ENCODE data around the gene DENND1A. TPM values are rescaled to one million over a fixed set of nuclear protein-coding genes. Genes with fewer than 3 reads are reported as not detected.

The DENND1A gene
- total and polyA plus RNA-seq, 2 of the 13 experiments (the other 11 are each of a cell fraction or from before 2014, with no cell fraction given): 14.8 to 30.1 TPM

DNA sequence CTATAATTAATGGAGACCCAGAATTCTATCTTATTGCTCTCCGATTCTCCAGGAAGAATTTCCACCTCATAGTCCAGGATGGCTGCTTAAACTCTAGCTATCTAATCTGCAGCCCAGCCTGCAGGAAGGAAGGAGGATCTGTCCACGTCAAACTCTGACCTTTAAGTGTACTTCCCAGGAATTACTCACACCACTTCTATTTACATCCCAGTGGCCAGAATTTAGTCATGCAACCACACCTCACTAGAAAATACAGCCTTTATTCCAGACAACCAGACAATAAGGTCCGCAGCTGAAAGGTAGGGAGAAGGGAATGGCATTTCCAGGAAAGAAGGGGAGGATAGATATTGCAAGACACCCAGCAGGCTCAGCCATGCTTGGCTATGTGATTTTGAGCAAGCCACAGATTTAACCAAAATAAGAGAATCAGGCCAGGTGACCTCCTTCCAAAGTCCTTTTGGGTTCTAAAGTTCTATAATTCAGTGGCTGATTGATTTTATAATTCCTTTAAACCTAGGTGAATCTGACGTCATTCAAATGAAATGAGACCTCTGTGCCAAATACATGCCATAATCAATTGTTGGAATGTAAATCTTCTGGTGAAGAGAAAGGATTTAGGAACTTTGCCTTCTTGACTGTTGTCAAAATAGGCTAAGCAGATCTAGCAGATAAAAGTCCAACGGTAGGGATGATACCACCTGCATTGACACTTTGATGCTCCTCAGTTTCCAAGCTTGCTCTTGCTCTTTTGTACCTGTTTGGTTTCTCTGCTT lies 3.7 kb upstream of the DENND1A start (continued):
- 0 out of 2 replicates have a peak, but pooled peaks have one; percentile 39 for TF ChIP-seq MIER2 (CRISPR knock-in tag; IDR thresholded peaks at IDR 0.05)

DNA sequence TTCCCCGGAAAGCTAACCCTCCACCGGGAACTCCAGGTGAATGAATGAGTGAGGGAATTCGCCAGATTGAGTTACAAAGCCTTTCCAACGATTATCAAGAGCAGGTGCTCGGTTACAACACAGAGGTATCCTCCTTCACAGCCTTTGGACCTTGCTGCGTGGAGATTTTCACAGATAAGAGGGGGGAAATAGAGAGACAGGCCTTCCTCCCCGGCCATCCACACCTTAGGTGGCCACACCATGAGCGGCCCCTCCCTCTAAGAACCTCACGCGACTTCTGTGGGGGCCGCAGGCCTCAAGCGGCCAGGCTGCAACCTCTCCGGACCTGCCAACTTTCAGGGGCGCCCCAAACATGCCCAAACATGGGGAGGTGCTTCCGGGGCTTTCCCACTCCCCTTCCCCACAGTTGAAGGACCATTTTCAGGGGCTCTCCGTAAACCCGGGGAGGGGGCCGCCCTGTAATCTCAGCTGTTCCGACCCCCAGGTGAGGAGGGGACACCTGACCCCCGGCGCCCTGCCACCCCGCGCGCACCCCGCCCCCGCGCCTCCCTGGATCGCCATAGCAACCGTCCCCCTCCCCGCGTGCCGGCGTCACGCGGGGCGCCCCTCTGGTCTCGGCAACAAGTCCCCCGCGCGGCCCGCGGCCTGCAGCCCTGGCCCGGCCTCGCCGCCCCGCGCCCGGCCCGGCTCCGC lies 603 bp downstream of the DENND1A start:
- peak overlapping the region; percentile 65 to 83 (median 75) for H3K4me3 ChIP-seq (replicated peaks in 1 of 3; ENCODE audit: insufficient read depth in 1 of 3, low read depth in 2 of 3, low read length in 3 of 3)
- no TSS peak for BruUV-seq (replicated peaks)
- no peak for FAIRE-seq
- no peaks in the 10 kb centered on the region for H3K9me3 ChIP-seq (ENCODE audit: low read length)
- in situ Hi-C loops (cut with HindIII; ENCODE audit: extremely low pct_ligation_motif_present, low pct_unique_long_range_greater_than_20kb): no loop called here
- intact Hi-C loops (cut with micrococcal nuclease; ENCODE audit: unreplicated experiment): loop anchor here (2.0 to 10.0 kb wide), 2 partner anchors 69 to 185 kb away; no protein-coding TSS in a partner anchor
- ChIA-PET POLR2A (interaction anchor here (1.5 kb wide), 1 partner anchor 187 kb away, joined by 3 read pairs; no protein-coding TSS in a partner anchor), CTCF (ENCODE audit: low intra/inter-chr PET ratio, low total read pairs) (no interaction called here)
- peak overlapping the region; percentile 82 for H3K27ac ChIP-seq (ENCODE audit: extremely low read length, insufficient read depth, low read length)
- peaks cover 81% of the 10 kb centered on the region for H3K4me1 ChIP-seq (ENCODE audit: insufficient read depth, low read length)
- peak overlapping the region; percentile 81 for H3K9ac ChIP-seq (ENCODE audit: insufficient read depth, low read depth, low read length)
- peak; percentile 54 for DNase-seq (ENCODE audit: low spot score)
- H3K36me3 ChIP-seq (replicated peaks in 1 of 2; ENCODE audit: control insufficient read depth in 1 of 2, insufficient read depth in 2 of 2, low read length in 2 of 2): no peaks in the 10 kb centered on the region
- H3K79me2 ChIP-seq (ENCODE audit: insufficient read depth, low read length): peaks cover 51% of the 10 kb centered on the region
- peak; percentile 19 for ATAC-seq
- peak overlapping the region; percentile 78 for H3K4me2 ChIP-seq (ENCODE audit: low read depth, low read length)
- H3K27me3 ChIP-seq (ENCODE audit: control insufficient read depth in 1 of 2, insufficient read depth in 2 of 2, low read length in 2 of 2): no peaks in the 10 kb centered on the region
- no peak overlapping the region for H2AFZ ChIP-seq (ENCODE audit: low read length)
- WGBS (ENCODE audit: low lambda C conversion rate): 0% methylated on average over 1 of the region's 50 CpGs
- H4K20me1 ChIP-seq (ENCODE audit: insufficient read depth, low read length): peaks cover 7% of the 10 kb centered on the region; the same call in 1 of the 2 replicates
- TF ChIP-seq ZBTB3 (CRISPR knock-in tag; IDR thresholded peaks at IDR 0.05; ENCODE audit: borderline replicate concordance, low read depth): no peak
- TF ChIP-seq ZNF816 (CRISPR knock-in tag; IDR thresholded peaks at IDR 0.05; ENCODE audit: borderline replicate concordance): no peak
- no peak for TF ChIP-seq ZNF251 (CRISPR knock-in tag; IDR thresholded peaks at IDR 0.05)
- TF ChIP-seq ISL2 (CRISPR knock-in tag; IDR thresholded peaks at IDR 0.05): 0 out of 2 replicates have a peak, but pooled peaks have one; percentile 43
- TF ChIP-seq, protein P1, sequence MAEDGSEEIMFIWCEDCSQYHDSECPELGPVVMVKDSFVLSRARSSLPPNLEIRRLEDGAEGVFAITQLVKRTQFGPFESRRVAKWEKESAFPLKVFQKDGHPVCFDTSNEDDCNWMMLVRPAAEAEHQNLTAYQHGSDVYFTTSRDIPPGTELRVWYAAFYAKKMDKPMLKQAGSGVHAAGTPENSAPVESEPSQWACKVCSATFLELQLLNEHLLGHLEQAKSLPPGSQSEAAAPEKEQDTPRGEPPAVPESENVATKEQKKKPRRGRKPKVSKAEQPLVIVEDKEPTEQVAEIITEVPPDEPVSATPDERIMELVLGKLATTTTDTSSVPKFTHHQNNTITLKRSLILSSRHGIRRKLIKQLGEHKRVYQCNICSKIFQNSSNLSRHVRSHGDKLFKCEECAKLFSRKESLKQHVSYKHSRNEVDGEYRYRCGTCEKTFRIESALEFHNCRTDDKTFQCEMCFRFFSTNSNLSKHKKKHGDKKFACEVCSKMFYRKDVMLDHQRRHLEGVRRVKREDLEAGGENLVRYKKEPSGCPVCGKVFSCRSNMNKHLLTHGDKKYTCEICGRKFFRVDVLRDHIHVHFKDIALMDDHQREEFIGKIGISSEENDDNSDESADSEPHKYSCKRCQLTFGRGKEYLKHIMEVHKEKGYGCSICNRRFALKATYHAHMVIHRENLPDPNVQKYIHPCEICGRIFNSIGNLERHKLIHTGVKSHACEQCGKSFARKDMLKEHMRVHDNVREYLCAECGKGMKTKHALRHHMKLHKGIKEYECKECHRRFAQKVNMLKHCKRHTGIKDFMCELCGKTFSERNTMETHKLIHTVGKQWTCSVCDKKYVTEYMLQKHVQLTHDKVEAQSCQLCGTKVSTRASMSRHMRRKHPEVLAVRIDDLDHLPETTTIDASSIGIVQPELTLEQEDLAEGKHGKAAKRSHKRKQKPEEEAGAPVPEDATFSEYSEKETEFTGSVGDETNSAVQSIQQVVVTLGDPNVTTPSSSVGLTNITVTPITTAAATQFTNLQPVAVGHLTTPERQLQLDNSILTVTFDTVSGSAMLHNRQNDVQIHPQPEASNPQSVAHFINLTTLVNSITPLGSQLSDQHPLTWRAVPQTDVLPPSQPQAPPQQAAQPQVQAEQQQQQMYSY (CRISPR knock-in tag; IDR thresholded peaks at IDR 0.05): no peak
- no peak for TF ChIP-seq ZNF335 (CRISPR knock-in tag; IDR thresholded peaks at IDR 0.05)
- no peak for TF ChIP-seq CBFB (CRISPR knock-in tag; IDR thresholded peaks at IDR 0.05)
- peak; percentile 8; the same call in 1 of the 2 replicates for TF ChIP-seq ZFX (CRISPR knock-in tag; IDR thresholded peaks at IDR 0.05; ENCODE audit: low read depth)
- TF ChIP-seq HNF4G (IDR thresholded peaks at IDR 0.05; ENCODE audit: borderline replicate concordance, low read depth, low read length): peak; percentile 22; the same call in 1 of the 2 replicates
- no peak for TF ChIP-seq HNF4G (CRISPR knock-in tag; IDR thresholded peaks at IDR 0.05; ENCODE audit: borderline replicate concordance, low read depth)
- TF ChIP-seq RNF2 (conservative IDR thresholded peaks at IDR 0.05; ENCODE audit: low read depth): no peak
- TF ChIP-seq, protein P2, sequence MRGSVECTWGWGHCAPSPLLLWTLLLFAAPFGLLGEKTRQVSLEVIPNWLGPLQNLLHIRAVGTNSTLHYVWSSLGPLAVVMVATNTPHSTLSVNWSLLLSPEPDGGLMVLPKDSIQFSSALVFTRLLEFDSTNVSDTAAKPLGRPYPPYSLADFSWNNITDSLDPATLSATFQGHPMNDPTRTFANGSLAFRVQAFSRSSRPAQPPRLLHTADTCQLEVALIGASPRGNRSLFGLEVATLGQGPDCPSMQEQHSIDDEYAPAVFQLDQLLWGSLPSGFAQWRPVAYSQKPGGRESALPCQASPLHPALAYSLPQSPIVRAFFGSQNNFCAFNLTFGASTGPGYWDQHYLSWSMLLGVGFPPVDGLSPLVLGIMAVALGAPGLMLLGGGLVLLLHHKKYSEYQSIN (CRISPR knock-in tag; IDR thresholded peaks at IDR 0.05; ENCODE audit: borderline replicate concordance): no peak
- no peak for TF ChIP-seq ZNF83 (CRISPR knock-in tag; IDR thresholded peaks at IDR 0.05; ENCODE audit: borderline replicate concordance)
- TF ChIP-seq NAIF1 (CRISPR knock-in tag; IDR thresholded peaks at IDR 0.05; ENCODE audit: borderline replicate concordance): no peak
